Suppressor macrophage treated with lipopolysaccharide for 1 hour (primary cell): ENCODE measurements around the gene TEX35.

Source experiments
- DNase-seq, 3 donors: peaks; one replicate each; pipeline ENCODE4 v3.0.0-alpha.2; 2020 to 2022

The TEX35 gene

DNA sequence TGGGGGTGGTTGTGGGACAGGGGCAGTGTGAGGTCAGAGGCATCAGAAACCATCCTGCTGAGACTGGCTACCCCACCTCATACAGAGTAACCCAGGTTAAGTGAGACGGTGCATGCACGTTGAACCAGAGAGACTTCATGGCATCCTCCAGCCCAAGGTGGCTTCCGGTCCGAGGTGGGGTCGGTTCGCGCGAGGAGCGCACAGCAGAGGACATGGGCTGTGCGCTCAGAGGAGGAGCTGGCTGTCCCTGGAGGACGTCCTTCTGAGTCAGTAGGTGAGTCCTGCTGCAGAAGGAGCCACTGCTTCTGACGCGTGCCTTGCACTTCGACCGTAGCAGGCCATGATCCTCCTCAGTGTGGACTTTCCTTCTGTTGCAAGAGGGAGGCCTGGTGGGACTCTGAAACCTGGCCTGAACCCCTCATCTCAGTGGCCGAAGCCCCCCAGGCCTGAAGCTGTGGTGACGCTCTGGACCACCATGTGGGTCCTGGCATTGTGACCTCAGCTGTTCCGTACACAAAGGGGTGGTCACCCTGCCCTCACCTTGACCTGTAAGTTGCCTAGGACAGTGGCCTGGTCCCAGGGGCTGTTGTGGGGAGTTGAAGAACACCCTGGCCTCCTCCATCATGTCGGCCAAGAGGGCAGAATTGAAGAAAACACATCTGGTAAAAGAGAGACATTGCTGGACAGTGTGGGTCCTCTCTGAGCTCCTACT lies at the start of gene TEX35:
Gene TEX35, plus strand, starts transcription at position 544 of the 712 bp plus-strand sequence. Its CDS starts 80 bp downstream, at position 624.
- no peak for DNase-seq

DNA sequence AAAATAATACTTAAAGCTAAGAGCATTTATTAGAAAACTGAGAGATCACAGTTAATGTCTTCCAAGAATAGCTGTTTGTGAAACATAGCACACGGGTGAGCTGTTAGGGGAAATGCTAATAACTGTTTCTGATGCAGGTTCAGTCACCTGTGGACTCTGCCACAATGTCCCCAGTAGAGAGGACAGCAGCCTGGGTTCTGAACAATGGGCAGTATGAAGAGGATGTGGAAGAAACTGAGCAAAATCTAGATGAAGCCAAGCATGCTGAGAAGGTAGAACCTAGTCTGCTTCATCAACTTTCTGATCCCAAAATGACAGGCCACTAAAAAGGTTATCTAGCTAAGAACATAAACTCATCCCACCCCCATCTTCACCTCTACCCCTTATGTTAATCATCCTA lies 48.8 kb upstream of the TEX35 start:
- DNase-seq = no peak

- DNase-seq = no peak
Observed at GRCh38 chr1:178464566-178464965, 48.3 kb upstream of the TEX35 start.

DNA sequence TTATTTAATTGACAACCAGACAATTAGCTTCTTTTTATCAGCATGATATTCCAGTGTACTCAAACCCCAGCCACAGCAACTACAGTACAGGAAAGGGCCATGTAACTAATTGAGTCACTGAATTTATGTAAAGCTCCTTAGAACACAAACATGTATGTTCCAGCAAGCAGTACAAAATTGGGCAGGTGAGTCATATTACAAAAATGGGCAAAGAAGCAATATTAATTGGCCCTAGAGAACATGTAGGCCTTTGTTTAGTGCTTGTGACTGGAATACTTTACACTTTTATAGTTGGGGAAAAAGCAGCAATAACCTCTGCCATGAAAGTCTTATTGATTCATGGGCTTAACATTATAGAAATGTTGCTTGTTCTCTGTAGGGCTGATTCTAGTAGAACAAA lies 47.9 kb upstream of the TEX35 start:
- DNase-seq = no peak

DNA sequence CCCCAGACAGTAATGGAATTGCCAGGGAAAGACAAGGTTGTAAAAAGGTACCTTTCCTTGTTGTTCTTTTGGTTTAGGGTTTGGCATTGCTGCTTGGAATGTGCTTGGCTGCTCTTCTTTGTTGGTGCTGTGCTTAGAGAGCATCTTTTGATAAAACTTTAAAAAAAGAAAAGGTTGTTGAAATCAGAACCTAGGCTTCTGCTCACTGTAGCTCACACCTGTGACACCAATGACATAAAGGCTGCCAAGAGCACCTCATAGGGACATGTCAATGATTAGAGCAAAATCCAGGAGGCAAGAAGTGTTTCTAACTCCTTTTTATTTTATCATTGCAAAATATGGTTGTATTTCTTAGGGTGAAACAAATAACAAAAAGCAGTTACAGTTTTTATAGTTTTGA lies 45.1 kb upstream of the TEX35 start:
- DNase-seq = no peak

GRCh38 chr1:178470411-178470960 lies 42.4 kb upstream of the TEX35 start:
- no peak for DNase-seq

GRCh38 chr1:178472531-178472930 lies 40.4 kb upstream of the TEX35 start:
- no peak for DNase-seq

- DNase-seq = no peak
Observed at GRCh38 chr1:178477373-178477772, 35.5 kb upstream of the TEX35 start.

DNA sequence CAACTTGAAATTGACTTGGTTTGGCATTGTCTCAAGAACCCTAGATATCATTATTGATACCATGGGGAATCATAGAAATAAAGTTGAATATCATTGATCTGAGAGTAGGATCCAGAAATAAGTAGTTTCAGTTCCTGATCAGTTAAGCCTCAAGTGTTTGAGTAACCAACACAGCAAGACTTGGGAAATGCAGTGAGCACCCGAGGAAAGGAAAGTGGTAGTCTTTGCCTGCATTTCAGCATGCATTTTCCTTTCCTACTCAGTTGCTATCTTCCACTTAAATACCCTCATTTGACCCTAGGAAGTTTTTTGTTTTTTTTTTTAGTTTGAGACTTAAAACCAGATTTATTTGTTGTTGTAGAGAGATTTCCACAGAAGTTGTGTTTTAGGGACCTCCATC lies 35.1 kb upstream of the TEX35 start:
- DNase-seq = peak; percentile 24 to 54 (median 35)

DNA sequence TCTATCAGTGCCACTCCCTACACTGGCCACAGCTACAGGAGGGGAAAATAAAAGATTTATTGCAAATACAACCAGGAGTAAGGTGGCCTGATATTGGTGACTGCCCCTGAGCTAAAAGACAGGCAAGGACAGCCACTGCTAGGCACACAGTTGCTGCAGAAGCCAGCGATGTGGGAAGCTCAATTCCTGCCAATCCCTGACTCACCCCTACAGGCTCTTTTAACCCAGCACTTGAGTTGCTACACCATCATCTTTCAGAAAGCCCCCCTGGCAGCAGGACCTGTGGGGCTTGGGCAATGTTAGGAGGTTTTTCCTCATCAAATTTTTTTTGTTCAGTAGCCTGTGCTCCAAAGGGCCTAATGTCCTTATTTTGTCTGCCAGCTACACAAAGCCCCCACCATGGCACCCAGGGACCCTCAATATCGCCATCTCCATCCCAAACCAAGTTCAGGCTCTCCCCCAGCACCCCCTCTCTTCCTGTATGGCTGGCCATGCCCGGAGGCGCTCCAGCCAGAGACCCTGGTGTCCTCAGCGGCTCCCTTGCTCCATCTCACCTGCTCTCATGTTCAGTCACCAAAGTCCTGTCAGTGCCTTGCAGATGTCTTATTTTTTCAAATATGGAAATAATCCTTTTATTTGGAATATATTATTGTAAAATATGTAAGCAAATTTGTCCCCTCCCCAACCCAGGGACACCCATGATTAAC lies 29.5 kb upstream of the TEX35 start:
- no peak for DNase-seq

DNA sequence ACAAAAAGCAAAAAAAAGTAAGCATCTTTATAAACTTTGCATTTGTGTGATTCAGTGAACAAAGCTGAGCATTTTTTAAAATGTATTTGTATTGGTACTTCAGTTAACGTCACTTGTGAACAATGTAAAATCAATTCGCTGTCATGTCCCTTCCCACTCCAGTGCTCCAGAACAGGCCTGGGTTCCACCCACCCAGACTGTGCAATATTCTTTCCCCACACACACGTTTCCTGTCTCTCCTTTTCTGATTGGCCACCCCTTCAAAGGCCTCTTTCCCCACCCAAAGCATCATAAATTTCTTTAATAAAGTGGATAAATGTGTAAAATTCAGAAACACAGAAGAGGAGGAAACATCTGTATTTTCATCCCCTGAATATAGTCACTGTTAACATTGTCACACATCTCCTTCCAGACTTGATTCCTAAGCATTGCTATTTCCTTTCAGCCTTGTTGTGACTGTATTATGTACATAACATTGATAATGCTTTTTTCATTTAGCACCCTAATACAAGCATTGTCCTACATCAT lies 28.1 kb upstream of the TEX35 start:
- peak in 2 of 3 donors; percentile 15 to 18 for DNase-seq

DNA sequence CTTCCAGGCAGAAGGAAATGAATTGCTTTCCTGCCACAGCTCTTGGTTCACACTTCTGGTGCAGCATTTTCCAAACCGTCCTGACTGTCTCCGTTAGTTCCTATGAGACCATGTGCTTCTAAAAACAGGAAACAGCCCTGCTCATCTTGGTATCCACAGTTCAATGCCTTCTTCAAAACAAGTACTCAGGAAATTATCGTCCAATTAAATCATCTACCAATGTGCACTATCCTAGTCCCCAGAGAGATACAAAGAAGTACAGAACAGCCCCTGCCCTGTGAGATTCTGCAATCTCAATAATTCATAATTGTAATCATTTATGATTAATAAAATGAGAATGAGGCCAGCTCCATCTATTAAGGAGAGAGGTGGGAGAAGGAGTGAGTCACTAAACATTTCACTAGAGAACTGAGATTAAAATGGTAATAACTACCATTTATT lies 27.3 kb upstream of the TEX35 start:
- peak in 1 of 3 donors; percentile 23 for DNase-seq

- peak in 2 of 3 donors; percentile 12 to 22 for DNase-seq
Observed at GRCh38 chr1:178486100-178487069, 26.5 kb upstream of the TEX35 start.

GRCh38 chr1:178487070-178487615 lies 25.8 kb upstream of the TEX35 start:
- no peak for DNase-seq

GRCh38 chr1:178488393-178488792 lies 24.5 kb upstream of the TEX35 start:
- no peak for DNase-seq

DNA sequence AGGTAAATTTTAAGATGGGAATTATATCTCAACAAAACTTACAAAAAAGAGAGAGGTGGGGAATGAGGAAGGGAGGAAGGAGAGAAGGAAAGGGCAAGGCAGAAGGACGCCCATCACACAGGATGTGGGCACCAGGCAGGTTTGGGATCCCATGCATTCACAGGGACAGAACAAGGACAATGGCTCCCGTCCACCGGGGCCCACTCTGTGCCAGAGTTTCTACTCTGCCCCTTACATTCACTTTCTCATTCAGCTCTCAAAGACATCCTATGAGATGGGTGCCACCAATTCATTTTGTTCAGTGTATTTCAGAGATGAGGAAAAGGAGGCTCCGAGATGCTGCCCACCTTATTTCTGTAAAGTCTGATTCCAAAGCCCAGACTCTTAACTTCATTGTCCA lies 23.5 kb upstream of the TEX35 start:
- DNase-seq = no peak

DNA sequence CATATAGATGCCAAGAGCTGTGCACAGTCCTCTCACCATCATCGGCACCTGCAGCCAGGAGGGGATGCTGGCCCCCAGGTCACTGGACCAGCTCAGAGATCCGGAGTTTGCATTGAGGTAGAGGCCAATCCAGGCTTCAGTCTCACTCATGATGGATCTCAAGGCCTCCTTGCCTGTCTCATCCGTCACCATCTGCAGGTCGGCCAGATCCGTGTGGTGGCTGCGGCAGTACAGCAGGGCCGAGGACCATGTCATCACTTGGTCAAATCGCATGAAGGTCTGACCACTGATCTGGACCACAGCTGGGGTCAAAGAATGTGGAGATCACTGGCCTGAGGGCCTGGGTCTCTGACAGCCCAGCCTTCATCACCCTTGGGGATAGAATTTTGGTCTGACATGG lies 22.8 kb upstream of the TEX35 start:
- DNase-seq = no peak

DNA sequence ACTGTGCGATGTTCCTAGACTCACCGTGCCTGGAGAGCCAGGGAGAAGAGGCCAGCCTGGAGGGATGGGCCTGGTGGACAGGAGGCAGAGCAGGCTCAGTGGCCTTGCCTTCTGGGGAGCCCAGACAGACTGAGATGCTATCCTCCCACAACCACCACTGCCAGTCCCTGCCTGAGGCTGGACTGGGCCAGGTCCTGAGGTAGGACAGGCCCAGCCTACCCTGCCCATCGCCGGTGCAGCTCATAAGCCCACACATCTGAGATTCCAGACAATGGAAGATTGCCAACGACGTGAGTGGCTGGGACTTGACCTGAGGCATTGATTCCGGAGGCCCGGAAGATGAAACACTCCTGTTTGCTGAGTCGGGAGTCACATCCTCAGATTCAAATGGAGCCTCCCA lies 21.9 kb upstream of the TEX35 start:
- no peak for DNase-seq

- no peak for DNase-seq
Observed at GRCh38 chr1:178491721-178492120, 21.2 kb upstream of the TEX35 start.

GRCh38 chr1:178492341-178492740 lies 20.6 kb upstream of the TEX35 start:
- DNase-seq = no peak

GRCh38 chr1:178493301-178493741 lies 19.6 kb upstream of the TEX35 start:
- no peak for DNase-seq

GRCh38 chr1:178494569-178494971 lies 18.3 kb upstream of the TEX35 start:
- DNase-seq = no peak
